K562 (cell line): ENCODE data around the gene GTF2H4. TPM values are rescaled to one million over a fixed set of nuclear protein-coding genes. Genes with fewer than 3 reads are reported as not detected.

Source experiments
- ARID1B ChIP-seq: fragments of 450-650 bp; IDR thresholded peaks from 2 replicates; pipeline ENCODE4 v1.6.1; 2016; ENCODE audit warnings: antibody characterized with exemption, mild to moderate bottlenecking, inconsistent platforms
- ATF7 ChIP-seq: fragments of 450-650 bp; IDR thresholded peaks from 2 replicates; pipeline ENCODE4 v1.7.1; 2014; ENCODE audit warnings: mild to moderate bottlenecking, moderate library complexity
- CHD2 ChIP-seq: IDR thresholded peaks from 2 replicates; pipeline ENCODE4 v1.6.1; 2011; ENCODE audit warnings: low read depth, low read length
- CREB1 ChIP-seq, 2 experiments: sonication (generic) in 1 of 2; formaldehyde crosslinking in 1 of 2; IDR thresholded peaks; 2 replicates each; pipeline versions ENCODE4 v1.6.1 to v1.8.0; 2012 to 2022; ENCODE audit warnings: inconsistent platforms in 1 of 2, mild to moderate bottlenecking in 1 of 2, missing genetic modification reagents in 1 of 2, moderate library complexity in 1 of 2
- CTBP1 ChIP-seq: fragments of 450-650 bp; IDR thresholded peaks from 2 replicates; pipeline ENCODE4 v1.6.1; 2016; ENCODE audit warnings: borderline replicate concordance
- DPF2 ChIP-seq: fragments of 450-650 bp; IDR thresholded peaks from 2 replicates; pipeline ENCODE4 v1.6.1; 2016
- EP400 ChIP-seq: fragments of 450-650 bp; IDR thresholded peaks from 2 replicates; pipeline ENCODE4 v1.6.1; 2017; ENCODE audit warnings: antibody characterized with exemption, mild to moderate bottlenecking, moderate library complexity
- FOXA3 ChIP-seq, 2 experiments: fragments of 450-650 bp in 1 of 2; sonication (generic) in 1 of 2; formaldehyde crosslinking; IDR thresholded peaks in 1 of 2; conservative IDR thresholded peaks in 1 of 2; 2 replicates each; pipeline versions ENCODE4 v1.4.0 to v1.8.0; 2020 to 2022; ENCODE audit warnings: mild to moderate bottlenecking in 2 of 2, missing genetic modification reagents in 1 of 2
- ILK ChIP-seq: fragments of 450-650 bp; IDR thresholded peaks from 2 replicates; pipeline ENCODE4 v1.6.1; 2016; ENCODE audit warnings: missing genetic modification characterization, low read depth, mild to moderate bottlenecking, missing compliant biosample characterization, moderate library complexity, borderline replicate concordance
- MCM2 ChIP-seq: fragments of 450-650 bp; IDR thresholded peaks from 2 replicates; pipeline ENCODE4 v1.6.1; 2017; ENCODE audit warnings: low read depth, mild to moderate bottlenecking
- MTF1 ChIP-seq: fragments of 250-450 bp; sonication (Bioruptor Pico); IDR thresholded peaks from 2 replicates; pipeline ENCODE4 v1.9.0; 2021; ENCODE audit warnings: moderate library complexity, mild to moderate bottlenecking, inconsistent platforms, borderline replicate concordance
- NCOA4 ChIP-seq: fragments of 450-650 bp; IDR thresholded peaks from 2 replicates; pipeline ENCODE4 v1.6.1; 2018; ENCODE audit warnings: mild to moderate bottlenecking; ENCODE audit not compliant: partially characterized antibody
- POLR2H ChIP-seq: IDR thresholded peaks from 2 replicates; pipeline ENCODE4 v1.6.1; 2016; ENCODE audit warnings: missing genetic modification characterization, low read depth, mild to moderate bottlenecking, control low read depth, missing compliant biosample characterization, moderate library complexity
- RB1 ChIP-seq: fragments of 450-650 bp; IDR thresholded peaks from 2 replicates; pipeline ENCODE4 v1.6.1; 2017; ENCODE audit warnings: low read depth, mild to moderate bottlenecking
- SMARCA4 ChIP-seq: fragments of 450-650 bp; IDR thresholded peaks from 2 replicates; pipeline ENCODE4 v1.6.1; 2016
- SNIP1 ChIP-seq: fragments of 450-650 bp; IDR thresholded peaks from 2 replicates; pipeline ENCODE4 v1.7.1; 2017; ENCODE audit warnings: low read depth, mild to moderate bottlenecking
- TCF7 ChIP-seq: sonication (generic); IDR thresholded peaks from 2 replicates; pipeline ENCODE4 v1.6.1; 2016; ENCODE audit warnings: antibody characterized with exemption, borderline replicate concordance
- U2AF1 ChIP-seq: fragments of 200-400 bp; formaldehyde crosslinking; optimal IDR thresholded peaks from 2 replicates; pipeline ENCODE3; 2017; ENCODE audit warnings: mild to moderate bottlenecking, low read depth, low read length, moderate library complexity
- YBX1 ChIP-seq: fragments of 450-650 bp; IDR thresholded peaks from 2 replicates; pipeline ENCODE4 v1.7.1; 2016; ENCODE audit warnings: mild to moderate bottlenecking
- ZNF124 ChIP-seq: sonication (generic); formaldehyde crosslinking; IDR thresholded peaks from 2 replicates; pipeline ENCODE4 v1.8.1; 2022; ENCODE audit warnings: missing genetic modification reagents
- ZNF146 ChIP-seq: IDR thresholded peaks from one replicate; pipeline ENCODE4 v1.6.1; 2018; ENCODE audit warnings: missing compliant biosample characterization; ENCODE audit not compliant: unreplicated experiment
- ZNF644 ChIP-seq: fragments of 200-800 bp; sonication (Bioruptor generic); IDR thresholded peaks from 2 replicates; pipeline ENCODE4 v1.6.1; 2016; ENCODE audit warnings: low read depth, missing genetic modification characterization, missing compliant biosample characterization
- ZNF77 ChIP-seq: fragments of 250-450 bp; sonication (Bioruptor Pico); IDR thresholded peaks from 2 replicates; pipeline ENCODE4 v1.5.0; 2020
- polyA plus RNA-seq, 8 experiments: library from polyadenylated mRNA; depleted of rRNA in 4 of 8; stranded (reverse) in 5 of 8; unstranded in 3 of 8; fragments of >200 nt; fragmentation: Nextera tagmentation in 2 of 8; fragmentation: Illumina TruSeq in 1 of 8; extraction: Ambion mirVana in 2 of 8; extraction: Trizol in 1 of 8; gene quantifications; 2 replicates each; pipeline versions ENCODE4 v1.2.1 to v1.2.3, GENCODE V29; 2011 to 2014; ENCODE audit warnings: inconsistent platforms in 1 of 8, missing spikeins in 1 of 8
- total RNA-seq, 7 experiments: library from RNA; depleted of rRNA in 6 of 7; stranded (reverse); fragments of >200 nt in 6 of 7; fragmentation: Illumina TruSeq in 2 of 7; extraction: Trizol in 2 of 7; gene quantifications; 2 replicates each; pipeline versions ENCODE4 v1.2.1 to v1.2.3, GENCODE V29; 2011 to 2021; ENCODE audit warnings: low replicate concordance in 1 of 7
- TF ChIP-seq, protein P1 (sequence below): IDR thresholded peaks from 2 replicates; pipeline ENCODE4 v1.6.1; 2012; ENCODE audit warnings: low read depth, low read length, improper control_type of control experiment, borderline replicate concordance
- TF ChIP-seq, protein P2 (sequence below): sonication (generic); formaldehyde crosslinking; IDR thresholded peaks from 2 replicates; pipeline ENCODE4 v1.8.0; 2022; ENCODE audit warnings: missing genetic modification reagents, mild to moderate bottlenecking, moderate library complexity, borderline replicate concordance
- TF ChIP-seq, protein P3 (sequence below): sonication (generic); formaldehyde crosslinking; IDR thresholded peaks from 2 replicates; pipeline ENCODE4 v1.8.0; 2022; ENCODE audit warnings: mild to moderate bottlenecking, missing genetic modification reagents

Gene GTF2H4
- total and polyA plus RNA-seq, 9 of the 15 experiments (the other 6 are each of a cell fraction or from before 2014, with no cell fraction given): 3.6 to 86.1 (median 39.6) TPM

DNA sequence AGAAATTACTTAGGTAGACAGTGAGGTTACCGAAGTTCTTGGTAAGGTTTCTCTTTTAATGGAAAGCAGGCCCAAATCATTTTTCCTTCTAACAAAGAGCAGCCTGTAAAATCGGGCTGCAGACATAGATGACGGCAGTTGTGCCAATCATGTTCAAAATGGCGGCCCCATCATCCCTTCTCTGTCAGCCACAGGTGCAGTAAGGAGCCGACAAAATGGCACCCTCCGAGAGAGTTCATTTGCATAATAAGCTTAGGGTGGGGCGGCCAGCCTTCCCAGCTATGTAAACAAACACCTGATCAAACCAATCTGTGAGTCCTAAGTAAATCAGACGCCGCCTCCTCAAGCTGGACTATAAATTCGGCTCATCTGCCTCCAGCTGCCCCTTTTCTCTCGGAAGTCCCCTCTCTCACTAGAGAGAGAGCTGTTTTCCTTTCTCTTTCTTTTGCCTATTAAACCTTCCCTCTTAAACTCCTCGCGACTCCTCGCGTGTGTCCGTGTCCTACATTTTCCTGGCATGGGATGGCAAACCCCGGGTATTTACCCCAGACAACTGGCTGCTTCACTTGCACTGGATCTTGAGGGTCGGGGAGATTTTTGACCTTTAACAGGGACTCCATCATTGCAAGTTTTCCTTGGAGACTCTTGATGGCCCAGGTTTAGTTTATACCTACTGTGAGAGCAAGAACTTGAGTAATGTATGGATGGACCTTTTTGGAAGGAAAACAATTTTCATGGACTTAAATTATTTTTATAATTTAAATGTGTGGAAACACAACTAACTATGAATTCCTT is 32.6 kb upstream of the GTF2H4 start (continued):
- no peak for TF ChIP-seq ZNF124 (CRISPR knock-in tag)
- peak; percentile 96 for TF ChIP-seq POLR2H (tag)
- no peak for TF ChIP-seq U2AF1
- no peak for TF ChIP-seq CHD2
- TF ChIP-seq ZNF77: no peak
- peak; percentile 71 for TF ChIP-seq ZNF644 (tag)
- no peak for TF ChIP-seq YBX1
- TF ChIP-seq TCF7: no peak
- peak; percentile 37; the same call in 1 of the 2 replicates for TF ChIP-seq SMARCA4
- peak; percentile 59 for TF ChIP-seq EP400
- peak; percentile 53 for TF ChIP-seq CTBP1
- TF ChIP-seq ARID1B: 0 out of 2 replicates have a peak, but pooled peaks have one; percentile 37
- no peak for TF ChIP-seq MTF1 (CRISPR knock-in tag)
- TF ChIP-seq, protein P1, sequence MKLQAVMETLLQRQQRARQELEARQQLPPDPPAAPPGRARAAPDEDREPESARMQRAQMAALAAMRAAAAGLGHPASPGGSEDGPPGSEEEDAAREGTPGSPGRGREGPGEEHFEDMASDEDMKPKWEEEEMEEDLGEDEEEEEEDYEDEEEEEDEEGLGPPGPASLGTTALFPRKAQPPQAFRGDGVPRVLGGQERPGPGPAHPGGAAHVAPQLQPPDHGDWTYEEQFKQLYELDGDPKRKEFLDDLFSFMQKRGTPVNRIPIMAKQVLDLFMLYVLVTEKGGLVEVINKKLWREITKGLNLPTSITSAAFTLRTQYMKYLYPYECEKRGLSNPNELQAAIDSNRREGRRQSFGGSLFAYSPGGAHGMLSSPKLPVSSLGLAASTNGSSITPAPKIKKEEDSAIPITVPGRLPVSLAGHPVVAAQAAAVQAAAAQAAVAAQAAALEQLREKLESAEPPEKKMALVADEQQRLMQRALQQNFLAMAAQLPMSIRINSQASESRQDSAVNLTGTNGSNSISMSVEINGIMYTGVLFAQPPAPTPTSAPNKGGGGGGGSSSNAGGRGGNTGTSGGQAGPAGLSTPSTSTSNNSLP: no peak
- 0 out of 2 replicates have a peak, but pooled peaks have one; percentile 7 for TF ChIP-seq SNIP1
- TF ChIP-seq ILK (tag): no peak
- TF ChIP-seq NCOA4: no peak
- no peak for TF ChIP-seq ZNF146 (CRISPR knock-in tag)
- TF ChIP-seq RB1: no peak
- TF ChIP-seq FOXA3 (CRISPR knock-in tag; conservative IDR thresholded peaks at IDR 0.05 in 1 of 2, IDR thresholded peaks at IDR 0.05 in 1 of 2): peak; percentile 91 to 96
- TF ChIP-seq ATF7: peak; percentile 67; the same call in 1 of the 2 replicates
- no peak for TF ChIP-seq CREB1 (IDR thresholded peaks at IDR 0.05)
- no peak for TF ChIP-seq CREB1 (CRISPR knock-in tag; IDR thresholded peaks at IDR 0.05)
- TF ChIP-seq, protein P2, sequence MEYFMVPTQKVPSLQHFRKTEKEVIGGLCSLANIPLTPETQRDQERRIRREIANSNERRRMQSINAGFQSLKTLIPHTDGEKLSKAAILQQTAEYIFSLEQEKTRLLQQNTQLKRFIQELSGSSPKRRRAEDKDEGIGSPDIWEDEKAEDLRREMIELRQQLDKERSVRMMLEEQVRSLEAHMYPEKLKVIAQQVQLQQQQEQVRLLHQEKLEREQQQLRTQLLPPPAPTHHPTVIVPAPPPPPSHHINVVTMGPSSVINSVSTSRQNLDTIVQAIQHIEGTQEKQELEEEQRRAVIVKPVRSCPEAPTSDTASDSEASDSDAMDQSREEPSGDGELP: peak; percentile 22
- 0 out of 2 replicates have a peak, but pooled peaks have one; percentile 17 for TF ChIP-seq DPF2
- TF ChIP-seq, protein P3, sequence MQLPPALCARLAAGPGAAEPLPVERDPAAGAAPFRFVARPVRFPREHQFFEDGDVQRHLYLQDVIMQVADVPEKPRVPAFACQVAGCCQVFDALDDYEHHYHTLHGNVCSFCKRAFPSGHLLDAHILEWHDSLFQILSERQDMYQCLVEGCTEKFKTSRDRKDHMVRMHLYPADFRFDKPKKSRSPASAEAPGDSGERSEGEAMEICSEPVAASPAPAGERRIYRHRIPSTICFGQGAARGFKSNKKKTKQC (CRISPR knock-in tag): no peak
- no peak for TF ChIP-seq MCM2
